Tibial artery (tissue), 4 donors: ENCODE results near the gene PTPRG.

ENCODE experiments used
- DNase-seq, 2 donors: peaks; one replicate each; pipeline ENCODE4 v3.0.0-alpha.2; 2019
- H3K27ac ChIP-seq, 2 donors: fragments of 200-600 bp; sonication (generic) in 1 of 2; 1 replicate in 1 of 2; 2 replicates in 1 of 2; pipeline ENCODE4 v1.5.1; 2018 to 2019; ENCODE audit warnings: mild to moderate bottlenecking in 1 of 2
- H3K27me3 ChIP-seq, 2 donors: fragments of 200-600 bp; sonication (generic) in 1 of 2; one replicate each; pipeline versions ENCODE4 v1.5.1 to v1.6.0; 2016 to 2019
- H3K36me3 ChIP-seq, 3 donors: fragments of 200-600 bp; sonication (generic) in 2 of 3; one replicate each; pipeline ENCODE4 v1.5.1; 2016 to 2019; ENCODE audit warnings: mild to moderate bottlenecking in 2 of 3
- H3K4me1 ChIP-seq, 4 donors: fragments of 200-600 bp; sonication (generic) in 2 of 4; 1 replicate in 3 of 4; 2 replicates in 1 of 4; pipeline ENCODE4 v1.5.1; 2016 to 2019
- H3K4me3 ChIP-seq, 2 donors: fragments of 200-600 bp; sonication (generic) in 1 of 2; 1 replicate in 1 of 2; 2 replicates in 1 of 2; pipeline ENCODE4 v1.5.1; 2018 to 2019; ENCODE audit warnings: mild to moderate bottlenecking in 2 of 2
- H3K9me3 ChIP-seq, 3 donors: fragments of 200-600 bp; sonication (generic) in 1 of 3; one replicate each; pipeline ENCODE4 v1.5.1; 2016 to 2019
- CTCF ChIP-seq, 2 experiments: fragments of 200-600 bp in 1 of 2; fragments of 450-650 bp in 1 of 2; IDR thresholded peaks; one replicate each; pipeline ENCODE4 v1.5.1; 2017 to 2019; ENCODE audit warnings: antibody characterized with exemption in 2 of 2, mild to moderate bottlenecking in 1 of 2, moderate library complexity in 1 of 2
- intact Hi-C: fragments of 100-400 bp; cut with DNase I; formaldehyde crosslinking; loops from one replicate; pipeline ENCODE4 v1.15.0; 2023; ENCODE audit warnings: low total_unique reads

The PTPRG gene

GRCh38 chr3:61832375-61833229 lies 271.2 kb downstream of the PTPRG start:
- intact Hi-C loops = no loop called here
- DNase-seq = no peak
- TF ChIP-seq CTCF (IDR thresholded peaks at IDR 0.05) = no peak

GRCh38 chr3:61839256-61839655 lies 277.9 kb downstream of the PTPRG start:
- DNase-seq = no peak
- H3K4me3 ChIP-seq = no peak overlapping the region
- H3K9me3 ChIP-seq = no peaks in the 10 kb centered on the region
- H3K27me3 ChIP-seq = no peaks in the 10 kb centered on the region
- TF ChIP-seq CTCF (IDR thresholded peaks at IDR 0.05) = no peak
- intact Hi-C loops = no loop called here
- peaks cover 0 to 83% (median 45%) of the 10 kb centered on the region in 4 donors for H3K4me1 ChIP-seq
- peak overlapping the region; percentile 49 to 56 for H3K27ac ChIP-seq
- no peaks in the 10 kb centered on the region for H3K36me3 ChIP-seq

More at GRCh38 chr3:61832375-61833229, 271.2 kb downstream of the PTPRG start:
- Histone ChIP-seq H3K36me3 (no peaks in the 10 kb centered on the region), H3K4me1 (peaks cover 0 to 80% (median 30%) of the 10 kb centered on the region in 4 donors), H3K27ac (peak overlapping the region; percentile 34 to 85), H3K27me3 (no peaks in the 10 kb centered on the region), H3K4me3 (no peak overlapping the region), H3K9me3 (no peaks in the 10 kb centered on the region)

GRCh38 chr3:61841111-61841845 lies 279.9 kb downstream of the PTPRG start:
- peaks cover 0 to 84% (median 42%) of the 10 kb centered on the region in 4 donors for H3K4me1 ChIP-seq
- H3K27me3 ChIP-seq = no peaks in the 10 kb centered on the region
- no peaks in the 10 kb centered on the region for H3K36me3 ChIP-seq
- TF ChIP-seq CTCF (IDR thresholded peaks at IDR 0.05) = no peak
- peak overlapping the region; percentile 56 to 63 for H3K27ac ChIP-seq
- intact Hi-C loops = loop anchor here (10.0 kb wide), 1 partner anchor 276 kb away; the partner anchor contains the start of gene PTPRG
- DNase-seq = no peak
- H3K9me3 ChIP-seq = no peaks in the 10 kb centered on the region
- peak overlapping the region in 1 of 2 donors; percentile 18 for H3K4me3 ChIP-seq

GRCh38 chr3:61841988-61842387 lies 280.6 kb downstream of the PTPRG start:
- TF ChIP-seq CTCF (IDR thresholded peaks at IDR 0.05) = no peak
- Histone ChIP-seq H3K9me3 (no peaks in the 10 kb centered on the region), H3K36me3 (no peaks in the 10 kb centered on the region), H3K27me3 (no peaks in the 10 kb centered on the region), H3K4me3 (peak overlapping the region in 1 of 2 donors; percentile 18), H3K4me1 (peaks cover 0 to 88% (median 48%) of the 10 kb centered on the region in 4 donors), H3K27ac (peak overlapping the region; percentile 56 to 63)
- DNase-seq = no peak
- intact Hi-C loops = loop anchor here (10.0 kb wide), 1 partner anchor 277 kb away; the partner anchor contains the start of gene PTPRG

- TF ChIP-seq CTCF (IDR thresholded peaks at IDR 0.05) = no peak
- no peak for DNase-seq
- Histone ChIP-seq H3K27ac (peak overlapping the region in 1 of 2 donors; percentile 56), H3K4me3 (no peak overlapping the region), H3K27me3 (no peaks in the 10 kb centered on the region), H3K36me3 (no peaks in the 10 kb centered on the region), H3K9me3 (no peaks in the 10 kb centered on the region), H3K4me1 (peaks cover 0 to 95% (median 52%) of the 10 kb centered on the region in 4 donors)
- intact Hi-C loops = loop anchor here (10.0 kb wide), 1 partner anchor 280 kb away; the partner anchor contains the start of gene PTPRG
These were observed 283.0 kb downstream of the PTPRG start for GRCh38 chr3:61844346-61844745.
